Glutamatergic neuron (in vitro differentiated cells): ENCODE results near the gene GNAS-AS1. TPM values are rescaled to one million over a fixed set of nuclear protein-coding genes. Genes with fewer than 3 reads are reported as not detected.

Source experiments
- DNase-seq: peaks from one replicate; pipeline ENCODE4 v3.0.0; 2022
- H3K27ac Mint-ChIP-seq: one replicate; pipeline ENCODE4 v1.8.0; 2020; ENCODE audit warnings: mild to moderate bottlenecking, mixed read lengths, inconsistent platforms; ENCODE audit not compliant: unreplicated experiment
- H3K27me3 Mint-ChIP-seq: one replicate; pipeline ENCODE4 v1.8.0; 2020; ENCODE audit warnings: mild to moderate bottlenecking, moderate library complexity, mixed read lengths, inconsistent platforms; ENCODE audit not compliant: unreplicated experiment
- H3K36me3 Mint-ChIP-seq: one replicate; pipeline ENCODE4 v1.8.0; 2020; ENCODE audit warnings: mild to moderate bottlenecking, mixed read lengths, inconsistent platforms; ENCODE audit not compliant: unreplicated experiment
- H3K4me1 Mint-ChIP-seq: one replicate; pipeline ENCODE4 v1.8.0; 2020; ENCODE audit warnings: mild to moderate bottlenecking, low read depth, mixed read lengths, inconsistent platforms; ENCODE audit not compliant: unreplicated experiment
- H3K4me3 Mint-ChIP-seq: one replicate; pipeline ENCODE4 v1.8.0; 2020; ENCODE audit warnings: mild to moderate bottlenecking, mixed read lengths, inconsistent platforms; ENCODE audit not compliant: unreplicated experiment
- H3K9me3 Mint-ChIP-seq: one replicate; pipeline ENCODE4 v1.8.0; 2020; ENCODE audit warnings: mild to moderate bottlenecking, moderate library complexity, mixed read lengths, inconsistent platforms; ENCODE audit not compliant: unreplicated experiment
- CTCF ChIP-seq: fragments of 200-600 bp; sonication (generic); IDR thresholded peaks from one replicate; pipeline ENCODE4 v1.5.0; 2021; ENCODE audit not compliant: partially characterized antibody, unreplicated experiment
- total RNA-seq: library from RNA; stranded (reverse); fragmentation: NEBNext Ultra II Directional; extraction: Animal tissue kit (Norgen Biotek cat#: 25700); gene quantifications from one replicate; pipeline ENCODE4 v1.2.1, GENCODE V29; 2021; ENCODE audit not compliant: unreplicated experiment

Gene GNAS-AS1
- total RNA-seq, 1 donor from 2014 or later = 11.7 TPM

- no peak overlapping the region for H3K27ac Mint-ChIP-seq
- no peak for TF ChIP-seq CTCF
- H3K9me3 Mint-ChIP-seq = peaks cover 2% of the 10 kb centered on the region
- H3K4me1 Mint-ChIP-seq = peaks cover 26% of the 10 kb centered on the region
- H3K36me3 Mint-ChIP-seq = no peaks in the 10 kb centered on the region
- no peak overlapping the region for H3K4me3 Mint-ChIP-seq
- no peak for DNase-seq
- peaks cover 1% of the 10 kb centered on the region for H3K27me3 Mint-ChIP-seq
Observed at GRCh38 chr20:58864346-58864745, 13.6 kb upstream of the GNAS-AS1 start.

- Mint-ChIP-seq H3K27me3 (peaks cover 1% of the 10 kb centered on the region), H3K4me3 (no peak overlapping the region)
Observed at GRCh38 chr20:58863044-58863790, 12.5 kb upstream of the GNAS-AS1 start.

GRCh38 chr20:58855506-58856389 is 5.0 kb upstream of the GNAS-AS1 start:
- no peak for DNase-seq

More at GRCh38 chr20:58863044-58863790, 12.5 kb upstream of the GNAS-AS1 start:
- DNase-seq = no peak
- no peak overlapping the region for H3K27ac Mint-ChIP-seq
- TF ChIP-seq CTCF = no peak
- peaks cover 2% of the 10 kb centered on the region for H3K9me3 Mint-ChIP-seq
- no peaks in the 10 kb centered on the region for H3K36me3 Mint-ChIP-seq
- H3K4me1 Mint-ChIP-seq = peaks cover 20% of the 10 kb centered on the region

GRCh38 chr20:58854638-58855471 is 4.2 kb upstream of the GNAS-AS1 start:
- Mint-ChIP-seq H3K4me3 (peak overlapping the region; percentile 20), H3K27ac (no peak overlapping the region), H3K4me1 (peaks cover 8% of the 10 kb centered on the region), H3K36me3 (no peaks in the 10 kb centered on the region), H3K27me3 (peaks cover 16% of the 10 kb centered on the region), H3K9me3 (no peaks in the 10 kb centered on the region)
- no peak for TF ChIP-seq CTCF
- peak; percentile 49 for DNase-seq

More at GRCh38 chr20:58855506-58856389, 5.0 kb upstream of the GNAS-AS1 start:
- peaks cover 6% of the 10 kb centered on the region for H3K4me1 Mint-ChIP-seq
- H3K27ac Mint-ChIP-seq = no peak overlapping the region
- H3K9me3 Mint-ChIP-seq = no peaks in the 10 kb centered on the region
- peak overlapping the region; percentile 70 for H3K4me3 Mint-ChIP-seq
- H3K27me3 Mint-ChIP-seq = peaks cover 16% of the 10 kb centered on the region
- no peak for TF ChIP-seq CTCF
- H3K36me3 Mint-ChIP-seq = no peaks in the 10 kb centered on the region
